Cortex of kidney (tissue), 1 donor: ENCODE results near the gene HNRNPC.
"Not testable (repeated sequence)": the region's sequence is repeated elsewhere in the genome, so short reads cannot be mapped to it uniquely, and the experiment has no call there.

Experiments
- DNase-seq: peaks from one replicate; lab custom pipeline; 2025; lab: John Stamatoyannopoulos, UW

The HNRNPC gene

DNA sequence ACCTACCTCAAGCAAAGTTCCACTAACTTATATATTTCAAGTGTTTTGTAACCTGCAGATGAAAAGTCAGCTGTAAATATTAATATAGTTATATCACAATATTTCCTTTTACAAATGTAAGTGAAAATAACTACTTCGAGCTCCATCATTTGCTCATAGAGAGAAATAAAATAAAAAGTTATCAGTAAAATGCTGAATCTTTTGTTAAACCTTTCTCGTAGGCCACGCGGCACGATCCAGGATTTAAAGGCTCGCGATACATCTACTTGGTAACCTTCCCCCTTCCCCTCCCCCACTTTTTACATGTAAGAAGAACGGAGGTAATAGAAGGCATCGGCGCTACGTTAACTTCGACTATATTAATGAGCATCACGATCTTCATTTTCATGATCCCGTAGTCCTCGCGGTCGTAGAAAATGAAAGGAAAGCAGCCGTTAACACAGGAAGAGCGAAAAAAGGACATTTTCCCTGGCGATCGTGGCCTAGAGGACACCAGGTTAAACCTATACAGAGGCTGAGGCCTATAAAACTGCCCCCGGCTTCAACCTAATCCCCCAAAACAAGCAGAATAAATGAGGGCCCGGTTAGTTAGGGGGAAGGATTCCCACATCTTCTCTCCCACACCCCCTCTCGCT is 508 bp downstream of the HNRNPC start:
- no peak for DNase-seq

DNA sequence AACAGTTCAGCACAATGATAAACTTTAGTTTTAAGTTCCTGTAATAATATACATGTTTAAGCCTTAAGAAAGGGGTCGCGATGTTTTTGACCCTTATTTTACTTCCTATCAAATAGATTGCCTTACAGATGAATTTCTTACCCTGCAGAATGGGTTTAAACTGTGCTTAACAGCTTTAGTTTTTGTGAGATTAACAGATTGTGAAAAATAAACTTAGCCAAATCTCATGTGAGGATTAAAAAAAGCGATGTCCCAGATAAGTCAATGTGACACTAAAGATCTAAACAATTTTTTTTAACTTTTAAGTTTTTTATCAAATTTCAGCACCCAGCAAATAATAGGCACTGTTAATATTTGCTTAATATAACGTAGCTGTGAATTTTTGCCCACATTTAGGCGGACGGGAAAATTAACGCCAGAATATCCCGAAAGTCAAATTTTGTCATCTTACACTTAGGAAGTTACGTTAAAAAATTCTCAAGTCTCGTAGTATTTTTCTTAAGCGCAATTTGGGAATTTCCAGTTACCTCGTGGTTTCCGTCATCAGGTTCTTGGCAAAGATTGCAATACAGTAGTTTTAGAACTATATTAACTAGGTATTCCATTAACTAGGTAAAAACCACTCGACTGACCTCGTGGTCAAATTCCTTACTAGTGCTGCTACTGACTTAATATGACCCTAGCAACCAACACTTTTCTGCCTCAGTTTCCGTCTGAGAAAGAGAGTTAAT is 1.2 kb downstream of the HNRNPC start:
- no peak for DNase-seq

DNA sequence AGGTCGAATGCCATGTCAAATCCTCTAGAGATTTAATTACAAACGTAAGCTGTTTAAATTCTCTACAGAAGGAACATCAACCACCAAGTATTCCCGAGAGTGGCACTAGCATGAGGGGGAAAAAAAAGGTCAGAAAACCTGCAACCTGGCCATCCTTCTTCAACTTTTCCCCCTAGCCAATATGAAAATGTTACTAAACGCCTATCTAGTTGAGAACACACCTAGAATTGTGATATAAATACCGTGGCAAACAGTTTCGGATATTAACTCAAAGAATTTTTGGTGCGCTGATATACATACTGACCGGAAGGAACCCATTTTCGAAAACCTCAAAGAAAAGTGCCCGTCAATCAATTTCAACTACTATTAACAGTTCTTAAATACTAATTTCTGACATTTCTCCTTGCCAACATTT is 1.8 kb downstream of the HNRNPC start:
- DNase-seq, result no peak

DNA sequence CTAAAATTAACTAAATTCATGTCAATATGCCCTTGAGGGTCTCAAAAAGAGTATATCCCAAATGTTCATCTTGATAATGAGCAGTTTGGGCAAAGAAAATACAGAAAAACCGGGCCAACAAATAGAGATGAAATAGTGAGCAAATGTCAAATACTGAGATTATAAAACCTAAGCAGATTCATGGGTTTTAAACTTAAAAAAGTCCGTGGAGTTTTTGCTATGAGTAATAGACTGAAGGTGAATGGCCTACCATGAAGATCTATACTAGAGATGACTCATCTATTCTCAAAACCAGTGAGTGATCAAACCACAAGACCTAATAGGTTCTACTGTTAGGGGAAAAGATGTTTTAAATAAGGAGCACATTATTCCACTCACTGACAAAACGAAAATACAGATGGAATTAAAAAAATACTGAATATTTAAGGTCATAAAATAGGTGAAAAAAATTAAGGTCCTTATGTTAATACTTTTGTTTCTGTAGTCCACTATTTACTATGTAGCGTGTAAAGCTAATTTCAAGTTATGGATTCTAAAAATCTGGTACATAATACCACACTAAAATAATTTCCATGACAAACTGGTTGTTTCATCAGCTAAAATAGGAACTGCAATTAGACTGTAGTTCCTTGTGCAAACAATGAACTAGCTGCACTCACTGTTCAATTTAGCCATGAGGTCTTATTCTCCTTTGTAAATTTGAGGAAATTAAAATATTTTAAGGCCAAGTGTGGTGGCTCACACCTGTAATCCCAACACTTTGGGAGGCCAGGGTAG is 5.0 kb downstream of the HNRNPC start:
- DNase-seq, result no peak

DNA sequence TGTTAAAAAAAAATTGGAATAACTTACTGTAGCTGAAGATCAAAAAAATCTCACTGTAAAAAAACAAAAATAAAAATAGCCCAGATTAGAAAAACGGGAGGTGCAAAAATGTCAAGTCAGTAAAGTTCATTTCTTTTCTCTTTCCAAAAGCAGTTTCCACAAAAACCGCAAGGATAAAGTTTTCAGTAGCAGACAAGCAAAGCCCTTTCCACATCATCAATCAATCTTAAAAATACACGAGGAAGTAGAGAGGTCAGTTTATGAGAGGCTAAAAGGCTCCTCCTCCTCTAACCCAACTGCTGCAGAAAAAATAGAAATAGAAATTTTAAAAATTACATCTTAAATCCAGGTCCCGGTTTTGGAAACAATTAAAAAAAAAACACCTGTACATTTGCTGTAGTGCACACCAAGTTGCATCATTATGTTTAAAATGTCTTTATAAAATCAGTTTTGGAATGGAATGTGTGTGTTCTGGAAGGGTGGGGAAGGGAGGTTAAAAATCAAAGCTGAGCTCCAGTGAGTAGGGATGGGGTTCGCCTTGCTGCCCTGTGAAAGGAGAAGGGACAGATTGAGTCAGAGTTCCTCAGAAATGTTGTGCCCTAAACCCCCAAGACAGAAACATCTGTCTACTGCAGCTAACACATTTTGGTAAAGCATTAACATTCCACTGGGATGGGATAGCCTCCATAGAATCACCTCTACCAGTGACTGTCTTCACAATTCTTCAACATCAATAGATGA is 5.8 kb downstream of the HNRNPC start:
- DNase-seq, result no peak

DNA sequence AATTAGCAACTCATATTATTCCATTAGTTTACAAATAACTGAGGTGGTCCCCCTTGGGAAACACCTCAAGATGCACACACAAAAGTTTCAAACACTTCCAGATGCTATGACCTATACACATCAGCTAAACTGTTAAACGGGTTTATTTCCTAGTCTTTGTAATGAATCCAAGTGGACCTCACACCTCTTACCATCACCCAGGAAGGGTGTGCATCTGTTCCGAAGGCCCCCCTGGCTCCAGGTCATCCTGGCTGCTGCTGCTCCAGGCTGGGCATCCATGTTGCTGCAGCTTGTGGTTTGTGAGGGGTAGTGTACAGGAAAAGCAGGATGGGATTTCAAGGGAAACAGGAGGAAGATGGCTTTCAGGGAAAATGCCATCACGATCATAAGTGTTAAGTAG is 6.8 kb downstream of the HNRNPC start:
- DNase-seq, result no peak

DNA sequence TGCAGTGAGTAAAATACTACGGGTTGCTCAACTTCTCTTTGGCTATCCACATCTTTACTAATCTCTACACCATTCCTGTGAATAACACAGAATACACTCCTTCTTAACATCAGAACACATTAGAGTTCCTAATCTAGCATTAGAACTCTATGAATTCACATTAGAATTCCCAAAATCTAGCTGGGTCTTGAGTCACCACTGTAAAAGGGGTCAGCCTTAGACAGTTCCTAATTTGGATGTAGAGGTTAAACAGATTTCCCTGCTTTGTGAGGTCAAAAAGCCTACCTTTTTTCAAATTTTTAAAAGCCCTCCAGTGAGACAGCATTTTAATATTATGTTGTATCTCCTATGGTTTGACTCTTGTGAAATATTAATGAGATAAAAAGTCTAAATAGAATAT is 7.4 kb downstream of the HNRNPC start:
- DNase-seq, result no peak

DNA sequence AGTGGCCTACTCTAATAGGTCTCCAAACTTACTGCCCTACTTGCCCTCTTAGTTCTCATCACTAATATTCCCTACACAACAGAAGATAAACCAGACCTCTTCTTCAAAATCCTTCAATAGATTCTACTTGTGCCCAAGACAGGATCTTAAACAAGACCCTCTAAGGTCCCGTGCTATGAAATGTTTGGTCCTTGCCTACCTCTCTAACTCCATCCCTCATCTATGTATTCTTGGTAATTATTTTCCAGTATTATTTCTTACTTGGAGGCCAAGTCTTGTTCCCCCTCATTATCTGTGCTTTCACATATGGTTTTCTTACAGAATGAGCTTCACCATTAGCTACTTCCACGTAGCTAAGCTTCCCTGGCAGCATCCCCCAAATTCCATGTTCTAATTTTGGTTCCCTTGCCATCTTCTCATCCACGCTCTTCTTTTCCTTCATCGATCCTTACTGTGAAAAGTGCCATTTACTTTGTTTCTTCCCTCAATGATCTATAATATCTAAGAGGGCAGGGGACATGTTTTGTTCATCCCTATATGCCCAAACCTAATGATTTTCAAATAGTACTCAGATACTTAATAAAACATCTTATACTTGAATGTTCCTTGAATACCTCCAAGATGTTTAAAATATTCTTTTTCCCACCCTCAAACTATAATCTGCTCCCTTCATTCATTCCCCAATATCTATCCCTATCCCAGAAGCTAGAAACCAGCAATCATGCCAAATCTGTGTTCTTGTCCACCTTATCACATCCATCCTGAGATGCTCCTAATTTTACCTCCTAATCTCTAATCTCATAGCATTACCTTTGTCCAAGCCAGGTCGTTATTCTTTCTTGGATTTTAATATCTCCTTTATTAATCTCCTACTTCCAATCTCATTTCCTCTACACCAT is 10.1 kb downstream of the HNRNPC start:
- no peak for DNase-seq

DNA sequence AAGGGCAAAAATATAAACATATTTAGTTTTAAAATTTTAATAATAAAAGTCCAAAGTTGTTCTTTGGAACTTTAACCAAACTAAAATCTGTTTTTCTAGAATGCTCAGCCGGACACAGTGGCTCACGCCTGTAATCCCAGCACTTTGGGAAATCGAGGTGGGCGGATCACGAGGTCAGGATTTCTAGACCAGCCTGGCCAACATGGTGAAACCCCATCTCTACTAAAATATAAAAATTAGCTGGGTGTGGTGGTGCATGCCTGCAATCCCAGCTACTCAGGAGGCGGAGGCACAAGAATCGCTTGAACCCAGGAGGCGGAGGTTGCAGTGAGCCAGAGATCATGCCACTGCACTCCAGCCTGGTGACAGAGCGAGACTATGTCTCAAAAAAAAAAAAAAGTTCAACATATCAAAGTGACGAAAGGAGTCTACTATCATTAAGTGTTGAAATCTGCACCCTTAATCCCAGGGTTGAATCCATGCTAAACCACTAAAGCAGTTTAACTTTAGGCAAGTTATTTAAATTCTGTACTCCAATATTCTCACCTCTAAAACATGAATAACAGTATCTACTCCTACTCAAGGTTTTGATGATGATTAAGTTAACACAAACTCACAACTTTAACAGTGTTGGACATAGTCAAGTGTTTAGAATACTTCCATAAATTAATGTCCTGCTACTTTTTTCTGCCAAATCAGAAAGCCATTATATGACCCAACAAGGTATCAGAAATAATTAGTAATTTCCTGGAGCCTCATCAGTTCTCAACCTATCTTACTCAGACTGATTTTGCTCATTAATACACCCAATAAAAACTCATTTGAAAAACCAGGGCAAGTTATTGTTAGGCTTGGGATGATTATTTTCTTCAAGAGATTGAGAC is 11.0 kb downstream of the HNRNPC start:
- no peak for DNase-seq

DNA sequence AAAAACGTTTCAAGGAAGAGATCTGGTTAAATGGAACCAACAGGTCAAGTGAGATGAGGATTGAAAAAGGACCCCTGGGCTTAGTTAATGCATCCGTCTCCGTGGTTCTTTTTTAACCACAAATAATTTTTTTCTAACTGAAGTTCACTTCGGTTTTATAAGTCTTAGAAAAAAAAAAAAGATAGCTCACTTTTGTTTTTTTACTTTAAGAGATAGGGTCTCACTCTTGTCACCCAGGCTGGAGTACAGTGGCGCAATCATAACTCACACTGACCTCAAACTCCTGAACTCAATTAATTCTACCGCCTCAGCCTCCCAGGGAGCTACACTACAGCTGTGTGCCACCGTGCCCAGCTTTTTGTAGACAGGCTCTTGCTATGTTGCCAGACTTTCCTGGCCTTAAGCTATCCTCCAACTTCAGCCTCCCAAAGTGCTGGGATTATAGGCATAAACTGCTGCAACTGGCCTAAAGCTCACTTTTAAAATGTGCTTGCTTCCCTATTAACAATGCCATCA is 11.8 kb downstream of the HNRNPC start:
- DNase-seq, result no peak

DNA sequence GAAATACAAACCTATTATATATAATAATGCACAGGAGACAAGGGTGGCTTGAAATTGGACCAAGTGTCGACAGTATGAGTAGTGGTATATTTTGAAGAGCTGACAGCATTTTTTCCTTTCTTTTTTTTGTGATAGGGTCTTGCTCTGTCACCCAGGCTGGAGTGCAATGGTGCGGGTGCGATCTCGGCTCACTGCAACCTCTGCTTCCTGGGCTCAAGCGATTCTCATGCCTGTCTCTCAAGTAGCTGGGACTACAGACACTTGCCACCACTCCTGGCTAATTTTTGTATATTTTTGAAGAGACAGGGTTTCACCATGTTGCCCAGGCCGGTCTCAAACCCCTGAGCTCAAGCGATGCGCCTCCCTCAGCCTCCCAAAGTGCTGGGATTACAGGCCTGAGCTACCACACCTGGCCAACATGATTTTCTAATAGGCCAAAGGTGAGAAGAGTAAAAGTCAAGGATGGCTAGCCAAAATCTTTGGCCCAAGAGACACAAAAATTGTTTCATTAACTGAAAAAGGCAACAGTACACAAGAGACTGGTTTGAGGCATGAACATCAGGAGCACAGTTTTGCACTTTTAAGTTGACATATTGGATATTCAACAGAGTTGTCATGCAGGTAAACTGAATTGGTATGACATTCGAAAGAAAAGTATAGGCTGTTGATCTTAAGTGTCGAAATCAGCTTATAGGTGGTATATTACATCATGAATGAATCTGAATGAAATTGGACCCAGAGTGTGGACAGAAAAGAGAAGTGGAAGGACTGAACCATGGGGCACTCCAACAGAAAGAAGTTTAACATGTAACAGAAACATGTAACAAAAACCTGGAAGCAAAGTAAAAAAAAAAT is 12.5 kb downstream of the HNRNPC start:
- DNase-seq, result no peak

DNA sequence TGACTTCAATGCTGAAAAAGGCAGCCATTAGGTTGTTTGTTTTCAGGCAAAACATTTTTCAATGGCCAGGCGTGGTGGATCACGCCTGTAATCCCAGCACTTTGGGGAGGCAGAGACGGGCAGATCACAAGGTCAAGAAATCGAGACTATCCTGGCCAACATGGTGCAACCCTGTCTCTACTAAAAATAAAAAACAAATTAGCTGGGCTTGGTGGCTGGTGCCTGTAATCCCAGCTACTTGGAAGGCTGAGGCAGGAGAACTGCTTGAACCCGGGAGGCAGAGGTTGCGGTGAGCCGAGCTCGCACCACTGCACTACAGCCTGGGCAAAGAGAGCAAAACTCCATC is 13.2 kb downstream of the HNRNPC start:
- not testable (repeated sequence) for DNase-seq

DNA sequence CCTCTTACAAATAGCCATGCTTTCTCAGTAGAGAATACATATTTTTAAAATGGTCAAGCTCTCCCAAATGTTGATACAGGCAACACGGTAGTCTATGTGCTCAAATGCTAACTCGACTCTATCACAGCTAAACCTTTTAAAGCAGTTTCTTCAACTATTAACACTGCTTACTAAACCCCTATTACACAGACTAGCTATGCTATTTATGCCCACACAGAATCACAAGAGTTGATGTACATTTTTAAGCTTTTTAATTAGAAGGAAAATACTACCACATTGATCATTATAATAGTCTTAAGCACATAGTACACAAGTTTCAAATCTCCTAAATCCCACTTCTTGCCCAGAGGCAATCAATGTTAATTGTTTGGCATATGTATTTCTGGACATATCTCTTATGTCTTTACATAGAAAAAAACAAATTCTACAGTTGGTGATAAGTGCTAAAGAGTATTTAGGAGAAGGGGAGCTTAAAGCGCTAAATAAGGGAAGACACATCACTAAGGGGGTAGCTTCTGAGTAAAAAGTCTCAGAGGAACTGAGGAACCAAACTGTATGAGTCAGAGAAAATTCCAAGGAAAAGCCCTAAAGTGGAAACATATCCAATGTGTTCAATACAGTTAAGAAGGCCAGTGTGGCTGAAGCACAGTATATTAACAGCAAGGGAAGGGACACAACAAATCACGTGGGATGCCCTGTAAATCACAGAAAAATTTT is 13.7 kb downstream of the HNRNPC start:
- no peak for DNase-seq

DNA sequence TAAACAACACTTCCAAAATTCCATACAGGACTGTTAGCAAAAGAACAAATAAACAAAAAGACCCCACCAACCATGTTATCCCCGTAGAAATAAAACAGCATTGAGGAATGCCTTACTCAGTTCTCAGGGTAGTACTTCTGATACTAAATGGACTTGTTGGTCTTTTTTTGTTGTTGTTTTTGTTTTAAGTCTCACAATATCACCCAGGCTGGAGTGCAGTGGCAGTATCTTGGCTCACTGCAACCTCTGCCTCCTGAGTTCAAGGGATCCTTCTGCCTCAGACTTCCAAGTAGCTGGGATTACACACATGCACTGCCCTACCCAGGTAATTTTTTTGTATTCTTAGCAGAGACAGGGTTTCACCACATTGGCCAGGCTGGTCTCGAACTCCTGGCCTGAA is 17.1 kb downstream of the HNRNPC start:
- no peak for DNase-seq

DNA sequence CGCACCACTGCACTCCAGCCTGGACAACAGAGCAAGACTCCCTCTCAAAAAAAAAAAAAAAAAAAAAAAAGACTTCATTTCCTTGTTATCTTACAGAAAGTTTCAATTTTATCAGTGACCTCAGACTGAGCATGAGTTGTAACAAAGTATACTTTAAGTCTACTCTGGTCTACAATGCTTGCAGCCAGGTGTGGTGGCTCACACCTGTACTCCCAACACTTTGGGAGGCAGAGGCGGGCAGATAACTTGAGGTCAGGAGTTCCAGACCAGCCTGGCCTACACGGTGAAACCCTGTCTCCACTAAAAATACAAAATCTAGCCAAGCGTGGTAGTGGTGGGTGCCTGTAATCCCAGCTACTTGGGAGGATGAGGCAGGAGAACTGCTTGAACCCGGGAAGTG is 18.0 kb downstream of the HNRNPC start:
- no peak for DNase-seq

DNA sequence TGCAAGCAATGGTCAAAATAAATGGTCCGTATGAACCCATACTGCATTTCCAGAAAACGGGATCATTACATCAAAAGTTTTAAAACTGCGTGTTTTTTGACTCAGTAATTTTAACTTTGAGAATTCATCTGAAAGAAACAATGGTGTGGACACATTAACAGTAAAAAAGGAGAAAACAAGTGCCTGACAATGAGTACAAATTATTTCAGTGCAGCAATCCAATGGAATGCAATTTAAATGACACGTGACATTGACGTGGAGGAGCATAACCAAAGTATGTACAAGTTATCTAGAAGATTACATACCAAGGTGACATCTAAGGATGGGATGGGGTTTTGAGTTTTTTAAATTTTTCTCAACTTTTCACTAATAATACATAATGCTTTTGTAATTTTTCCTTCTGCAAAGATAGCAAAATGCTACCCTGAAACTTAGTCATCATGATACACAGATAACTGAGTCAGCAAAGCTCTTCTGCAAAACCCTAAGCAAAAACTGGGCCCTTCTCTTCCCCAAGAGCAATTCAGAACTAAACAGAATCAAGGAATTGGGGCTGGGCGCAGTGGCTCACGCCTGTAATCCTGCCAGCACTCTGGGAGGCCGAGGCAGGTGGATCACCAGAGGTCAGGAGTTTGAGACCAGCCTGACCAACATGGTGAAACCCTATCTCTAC is 20.4 kb downstream of the HNRNPC start:
- DNase-seq, result no peak

DNA sequence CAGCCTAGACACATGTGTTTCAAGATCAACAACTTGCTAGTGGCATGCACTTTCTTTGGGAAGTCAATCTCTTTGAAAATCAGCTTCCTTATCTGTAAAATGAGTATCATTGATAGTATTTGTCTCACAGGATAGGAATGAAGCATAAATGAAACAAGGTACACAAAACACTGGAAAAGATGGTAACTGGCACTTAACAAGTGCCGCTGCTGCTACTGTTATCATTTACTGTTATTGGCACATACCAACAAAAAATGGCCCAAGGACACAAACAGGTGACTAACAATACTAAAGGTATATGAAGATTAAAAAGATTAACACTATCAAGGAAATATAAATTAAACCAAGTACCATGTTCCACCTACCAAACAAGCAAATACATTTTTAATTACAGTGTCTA is 20.9 kb downstream of the HNRNPC start:
- DNase-seq, result no peak

DNA sequence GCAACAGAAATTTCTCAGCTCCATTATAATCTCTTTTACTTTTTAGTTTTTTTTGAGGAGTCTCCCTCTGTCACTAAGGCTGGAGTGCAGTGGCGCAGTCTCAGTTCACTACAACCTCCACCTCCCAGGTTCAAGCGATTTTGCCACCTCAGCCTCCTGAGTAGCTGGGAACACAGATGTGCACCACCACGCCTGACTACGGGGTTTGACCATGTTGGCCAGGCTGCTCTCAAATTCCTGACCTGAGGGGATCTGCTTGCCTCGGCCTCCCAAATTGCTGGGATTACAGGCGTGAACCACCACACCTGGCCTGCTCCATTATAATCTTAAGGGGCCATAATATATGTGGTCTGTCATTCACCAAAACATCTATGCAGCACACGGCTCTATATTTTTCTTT is 23.4 kb downstream of the HNRNPC start:
- no peak for DNase-seq
